Fibroblast of lung (primary cell): Measurements from ENCODE around the gene SLC6A19.

ENCODE experiments used
- CTCF ChIP-seq, 2 donors: IDR thresholded peaks in 1 of 2; conservative IDR thresholded peaks in 1 of 2; 1 replicate in 1 of 2; 2 replicates in 1 of 2; pipeline ENCODE4 v1.5.1; 2011 to 2012; ENCODE audit warnings: low read length in 2 of 2, control low read depth in 1 of 2, inconsistent platforms in 1 of 2, low read depth in 1 of 2, mild to moderate bottlenecking in 1 of 2
- EZH2 ChIP-seq: IDR thresholded peaks from 2 replicates; pipeline ENCODE4 v1.5.1; 2012; ENCODE audit warnings: low read length, control low read depth, mild to moderate bottlenecking; ENCODE audit errors: missing control alignments

GRCh38 chr5:1163879-1164278 lies 37.5 kb upstream of the SLC6A19 start:
- TF ChIP-seq CTCF (conservative IDR thresholded peaks at IDR 0.05 in 1 of 2, IDR thresholded peaks at IDR 0.05 in 1 of 2; ENCODE audit: low read depth in 1 of 2, low read length in 2 of 2): no peak
- TF ChIP-seq EZH2: no peak
